A549 (cell line): ENCODE measurements around the gene REEP3.

Experiments
- CTCF ChIP-seq: fragments of >200 bp; sonication (Bioruptor Twin); formaldehyde crosslinking; IDR thresholded peaks from 3 replicates; pipeline ENCODE4 v1.5.1; 2016
- POLR2A ChIP-seq: IDR thresholded peaks from 2 replicates; pipeline ENCODE4 v1.6.1; 2012; ENCODE audit warnings: mild to moderate bottlenecking, low read length
- REST ChIP-seq: fragments of 200-600 bp; sonication (generic); IDR thresholded peaks from 2 replicates; pipeline ENCODE4 v1.6.1; 2016; ENCODE audit warnings: antibody characterized with exemption, mild to moderate bottlenecking, moderate library complexity

DNA sequence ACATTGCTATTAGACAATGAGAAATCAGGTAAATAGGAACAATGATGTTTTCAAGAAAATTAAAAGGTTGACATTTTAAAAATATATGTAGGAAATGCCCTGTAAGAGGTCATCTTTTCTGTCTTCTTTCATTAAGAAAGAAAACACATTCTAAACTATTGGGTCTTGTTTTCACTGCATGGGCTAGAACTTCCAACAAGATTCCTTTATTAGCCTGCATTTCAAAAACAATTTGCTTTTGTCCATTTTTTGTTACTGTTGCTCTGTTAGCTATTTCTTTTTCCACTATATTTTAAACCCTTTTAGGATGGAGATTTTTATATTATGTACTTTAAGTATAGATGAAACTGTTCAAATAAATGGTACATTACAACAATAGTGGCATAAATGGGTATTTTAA lies 9.2 kb downstream of the REEP3 start:
- TF ChIP-seq POLR2A (no peak), REST (no peak), CTCF (no peak)
